PC-3 (cell line): ENCODE measurements around the gene RBM47. TPM values are rescaled to one million over a fixed set of nuclear protein-coding genes. Genes with fewer than 3 reads are reported as not detected.

Source experiments
- ATAC-seq: fragments of 200-7000 bp; cut with Tn5 transposase; 2 replicates; pipeline ENCODE4 v1.9.1; 2020; ENCODE audit warnings: mild to moderate bottlenecking, moderate library complexity
- BruUV-seq: library from RNA; stranded (reverse); fragments of 400-500 nt; replicated peaks from 2 replicates; lab custom pipeline; 2021; lab: Mats Ljungman, UMichigan
- CTCF ChIA-PET: fragments of 300-600 bp; sonication (Branson Sonifier 250); formaldehyde crosslinking; loops from one replicate; lab custom pipeline; 2022; ENCODE audit warnings: antibody characterized with exemption; lab: Charles Lee
- POLR2A ChIA-PET: fragments of 300-600 bp; sonication (Branson Sonifier 250); formaldehyde crosslinking; loops from one replicate; lab custom pipeline; 2022; ENCODE audit warnings: antibody characterized with exemption; ENCODE audit not compliant: unreplicated experiment; lab: Charles Lee
- DNase-seq: peaks from one replicate; pipeline ENCODE4 v3.0.0-alpha.2; 2015
- H2AFZ ChIP-seq: fragments of 300-600 bp; sonication (generic); 2 replicates; pipeline ENCODE4 v1.6.0; 2016; ENCODE audit warnings: antibody characterized with exemption, low read length
- H3F3A ChIP-seq: fragments of 300-600 bp; sonication (generic); one replicate; pipeline ENCODE4 v1.6.0; 2017; ENCODE audit warnings: antibody characterized with exemption, low read length, control low read depth, mild to moderate bottlenecking; ENCODE audit not compliant: unreplicated experiment
- H3K27ac ChIP-seq: fragments of 300-600 bp; sonication (generic); 2 replicates; pipeline ENCODE4 v1.5.1; 2016; ENCODE audit warnings: mild to moderate bottlenecking, low read length
- H3K27me3 ChIP-seq: fragments of 300-600 bp; sonication (generic); 2 replicates; pipeline ENCODE4 v1.6.1; 2016; ENCODE audit warnings: low read length, mixed read lengths
- H3K36me3 ChIP-seq: fragments of 300-600 bp; sonication (generic); 2 replicates; pipeline ENCODE4 v1.6.1; 2016; ENCODE audit warnings: low read depth, mixed run types, low read length, mixed read lengths
- H3K4me1 ChIP-seq: fragments of 300-600 bp; sonication (generic); 2 replicates; pipeline ENCODE4 v1.5.1; 2016; ENCODE audit warnings: low read length; ENCODE audit not compliant: insufficient read depth
- H3K4me2 ChIP-seq: fragments of 300-600 bp; sonication (generic); 2 replicates; pipeline ENCODE4 v1.6.0; 2016; ENCODE audit warnings: low read length
- H3K4me3 ChIP-seq: fragments of 300-600 bp; sonication (generic); 2 replicates; pipeline ENCODE4 v1.5.1; 2016; ENCODE audit warnings: mild to moderate bottlenecking, low read length, mixed read lengths
- H3K79me2 ChIP-seq: fragments of 300-600 bp; sonication (generic); 2 replicates; pipeline ENCODE4 v1.6.1; 2017; ENCODE audit warnings: low read length, mixed read lengths
- H3K9ac ChIP-seq: fragments of 300-600 bp; sonication (generic); 2 replicates; pipeline ENCODE4 v1.6.0; 2016; ENCODE audit warnings: mild to moderate bottlenecking, low read length
- H3K9me2 ChIP-seq: fragments of 300-600 bp; sonication (generic); replicated peaks from 2 replicates; pipeline ENCODE4 v1.6.1; 2016; ENCODE audit warnings: mixed run types, low read length, mixed read lengths
- H3K9me3 ChIP-seq: fragments of 300-600 bp; sonication (generic); 2 replicates; pipeline ENCODE4 v1.6.1; 2016; ENCODE audit warnings: low read length, mixed read lengths
- H4K20me1 ChIP-seq: fragments of 300-600 bp; sonication (generic); 2 replicates; pipeline ENCODE4 v1.6.1; 2016; ENCODE audit warnings: low read length, mixed read lengths
- EZH2 ChIP-seq: fragments of 300-600 bp; sonication (generic); IDR thresholded peaks from one replicate; pipeline ENCODE4 v1.6.1; 2017; ENCODE audit warnings: antibody characterized with exemption, mild to moderate bottlenecking, low read length; ENCODE audit not compliant: unreplicated experiment
- EZH2phosphoT487 ChIP-seq: fragments of 300-600 bp; sonication (generic); IDR thresholded peaks from 2 replicates; pipeline ENCODE4 v1.6.1; 2018; ENCODE audit warnings: mild to moderate bottlenecking, antibody characterized with exemption, low read length, borderline replicate concordance
- intact Hi-C: fragments of 100-400 bp; cut with micrococcal nuclease; formaldehyde crosslinking; loops from 2 replicates; pipeline ENCODE4 v1.9.0; 2023
- total RNA-seq: library from RNA; depleted of rRNA; stranded (reverse); fragments of >200 nt; gene quantifications from 2 replicates; pipeline ENCODE4 v1.2.3, GENCODE V29; 2014
- TF ChIP-seq, protein P1 (sequence below): fragments of 300-600 bp; sonication (generic); conservative IDR thresholded peaks from 2 replicates; pipeline ENCODE4 v1.5.1; 2017; ENCODE audit warnings: antibody characterized with exemption, low read depth, mild to moderate bottlenecking, low read length

Gene RBM47
- total RNA-seq, 1 experiment from 2014 or later: 34.7 TPM

DNA sequence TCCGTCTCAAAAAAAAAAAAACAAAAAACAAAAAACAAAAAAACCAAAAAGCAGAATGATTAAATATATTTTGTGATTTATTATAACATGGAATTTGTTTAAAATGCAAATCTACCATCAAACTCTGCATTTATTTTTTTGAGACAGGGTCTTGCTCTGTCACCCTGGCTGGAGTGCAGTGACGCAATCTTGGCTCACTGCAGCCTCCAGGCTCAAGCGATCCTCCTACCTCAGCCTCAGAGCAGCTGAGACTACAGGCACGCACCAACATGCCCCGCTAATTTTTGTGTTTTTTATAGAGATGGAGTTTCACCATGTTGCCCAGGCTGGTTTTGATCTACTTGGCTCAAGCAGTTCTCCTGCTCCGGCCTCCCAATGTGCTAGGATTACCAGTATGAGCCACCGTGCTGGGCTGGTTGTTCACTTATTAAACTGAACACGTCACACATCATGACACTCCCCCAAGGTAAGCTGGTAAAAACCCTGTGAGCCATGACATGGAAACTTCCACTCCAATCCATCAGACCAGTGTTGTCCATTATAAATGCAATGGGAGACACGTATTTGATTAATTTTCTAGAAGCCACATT, 45.7 kb downstream of the RBM47 start:
- POLR2A ChIA-PET: no interaction called here
- H3K36me3 ChIP-seq: no peaks in the 10 kb centered on the region
- DNase-seq (no peak), ATAC-seq (no peak)
- CTCF ChIA-PET: no interaction called here
- H3K9ac ChIP-seq: no peak overlapping the region
- H3K9me2 ChIP-seq: no peaks in the 10 kb centered on the region
- intact Hi-C loops: no loop called here
- no peaks in the 10 kb centered on the region for H3K9me3 ChIP-seq
- no peaks in the 10 kb centered on the region for H3K27me3 ChIP-seq
- no peak overlapping the region for H3K27ac ChIP-seq
- H3K4me3 ChIP-seq: no peak overlapping the region
- peaks cover 13% of the 10 kb centered on the region for H3K4me1 ChIP-seq
- TF ChIP-seq EZH2phosphoT487 (no peak), EZH2 (no peak)
- TF ChIP-seq, protein P1, sequence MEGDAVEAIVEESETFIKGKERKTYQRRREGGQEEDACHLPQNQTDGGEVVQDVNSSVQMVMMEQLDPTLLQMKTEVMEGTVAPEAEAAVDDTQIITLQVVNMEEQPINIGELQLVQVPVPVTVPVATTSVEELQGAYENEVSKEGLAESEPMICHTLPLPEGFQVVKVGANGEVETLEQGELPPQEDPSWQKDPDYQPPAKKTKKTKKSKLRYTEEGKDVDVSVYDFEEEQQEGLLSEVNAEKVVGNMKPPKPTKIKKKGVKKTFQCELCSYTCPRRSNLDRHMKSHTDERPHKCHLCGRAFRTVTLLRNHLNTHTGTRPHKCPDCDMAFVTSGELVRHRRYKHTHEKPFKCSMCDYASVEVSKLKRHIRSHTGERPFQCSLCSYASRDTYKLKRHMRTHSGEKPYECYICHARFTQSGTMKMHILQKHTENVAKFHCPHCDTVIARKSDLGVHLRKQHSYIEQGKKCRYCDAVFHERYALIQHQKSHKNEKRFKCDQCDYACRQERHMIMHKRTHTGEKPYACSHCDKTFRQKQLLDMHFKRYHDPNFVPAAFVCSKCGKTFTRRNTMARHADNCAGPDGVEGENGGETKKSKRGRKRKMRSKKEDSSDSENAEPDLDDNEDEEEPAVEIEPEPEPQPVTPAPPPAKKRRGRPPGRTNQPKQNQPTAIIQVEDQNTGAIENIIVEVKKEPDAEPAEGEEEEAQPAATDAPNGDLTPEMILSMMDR: no peak
- no peaks in the 10 kb centered on the region for H4K20me1 ChIP-seq
- H3K79me2 ChIP-seq: no peaks in the 10 kb centered on the region
- no peaks in the 10 kb centered on the region for H3F3A ChIP-seq
- H2AFZ ChIP-seq: no peak overlapping the region
- no TSS peak for BruUV-seq
- no peak overlapping the region for H3K4me2 ChIP-seq

GRCh38 chr4:40582413-40582812, 47.3 kb downstream of the RBM47 start:
- ChIA-PET CTCF (interaction anchor here (0.6 kb wide), 1 partner anchor 72 kb away, joined by 4 read pairs; no protein-coding TSS in a partner anchor), POLR2A (no interaction called here)
- Histone ChIP-seq H3K9ac (no peak overlapping the region), H4K20me1 (no peaks in the 10 kb centered on the region), H3K79me2 (no peaks in the 10 kb centered on the region), H3K9me2 (no peaks in the 10 kb centered on the region), H3K4me1 (peaks cover 5% of the 10 kb centered on the region), H3K36me3 (no peaks in the 10 kb centered on the region), H3K27ac (no peak overlapping the region), H3K4me2 (no peak overlapping the region), H3K4me3 (no peak overlapping the region), H3K27me3 (no peaks in the 10 kb centered on the region), H3F3A (no peaks in the 10 kb centered on the region), H2AFZ (no peak overlapping the region), H3K9me3 (no peaks in the 10 kb centered on the region)
- no TSS peak for BruUV-seq
- intact Hi-C loops: no loop called here
- ATAC-seq: no peak
- no peak for DNase-seq
- TF ChIP-seq EZH2 (no peak), EZH2phosphoT487 (no peak)

DNA sequence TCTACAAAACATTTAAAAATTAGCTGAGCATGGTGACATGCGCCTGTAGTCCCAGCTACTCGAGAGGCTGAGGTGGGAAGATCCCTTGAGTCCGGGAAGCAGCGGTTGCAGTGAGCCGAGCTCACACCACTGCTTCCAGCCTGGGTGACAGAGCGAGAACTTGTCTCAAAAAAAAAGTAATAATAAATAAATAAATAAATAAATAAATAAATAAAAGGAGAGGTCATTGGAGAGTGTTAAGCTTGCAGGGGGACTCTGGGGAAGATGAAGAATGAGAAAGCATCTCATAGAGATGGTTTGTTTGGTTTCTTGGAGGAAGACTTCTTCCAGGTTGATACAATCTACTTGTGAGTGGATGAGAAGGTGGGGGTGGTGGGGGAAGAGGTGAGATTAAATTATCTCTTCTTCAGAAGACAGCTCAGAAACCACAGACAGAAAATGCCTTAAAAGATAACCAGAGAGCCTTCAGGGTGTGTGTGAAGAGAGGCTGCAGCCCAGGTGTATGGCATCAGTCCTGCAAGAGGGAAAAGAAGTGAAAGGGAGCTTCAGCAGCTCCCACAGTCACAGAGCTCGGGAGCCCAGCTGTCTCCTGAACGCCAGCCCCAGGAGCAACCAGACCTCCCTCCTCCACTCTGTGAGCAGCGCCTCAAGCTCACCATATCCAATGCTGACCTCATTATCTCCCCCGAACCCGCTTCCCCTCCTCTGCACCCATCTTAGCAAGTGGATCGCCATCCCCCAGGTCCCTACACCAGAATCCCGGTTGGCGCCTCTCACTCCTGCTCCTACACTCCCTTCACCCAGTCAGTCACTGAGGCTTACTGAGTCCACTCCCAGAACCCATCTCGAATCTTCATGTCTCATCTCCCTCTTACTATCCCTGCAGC, 48.2 kb downstream of the RBM47 start:
- ATAC-seq: no peak

More for the DNA sequence above, 48.2 kb downstream of the RBM47 start:
- Histone ChIP-seq H3K27ac (no peak overlapping the region), H3K4me2 (no peak overlapping the region), H3K4me3 (no peak overlapping the region), H3K9me3 (no peaks in the 10 kb centered on the region), H3F3A (no peaks in the 10 kb centered on the region), H3K36me3 (no peaks in the 10 kb centered on the region), H4K20me1 (no peaks in the 10 kb centered on the region), H2AFZ (no peak overlapping the region), H3K9ac (no peak overlapping the region), H3K4me1 (peaks cover 12% of the 10 kb centered on the region), H3K27me3 (no peaks in the 10 kb centered on the region), H3K9me2 (no peaks in the 10 kb centered on the region), H3K79me2 (no peaks in the 10 kb centered on the region)
- no TSS peak for BruUV-seq
- POLR2A ChIA-PET: no interaction called here
- intact Hi-C loops: no loop called here
- no peak for DNase-seq
- CTCF ChIA-PET: interaction anchor here (0.6 kb wide), 1 partner anchor 71 kb away, joined by 4 read pairs; no protein-coding TSS in a partner anchor
- no peak for TF ChIP-seq EZH2
- TF ChIP-seq, protein P1: no peak
- TF ChIP-seq EZH2phosphoT487: no peak
